HG02885 (cell line): Measurements from ENCODE around the gene HERPUD1.
"Not testable (repeated sequence)": the region's sequence is repeated elsewhere in the genome, so short reads cannot be mapped to it uniquely, and the experiment has no call there.

Experiments
- ATAC-seq: cut with Tn5 transposase; IDR thresholded peaks from one replicate; pipeline ENCODE4 v1.9.1; 2021; ENCODE audit warnings: mild to moderate bottlenecking; ENCODE audit not compliant: unreplicated experiment, poor library complexity

The HERPUD1 gene, protein sequence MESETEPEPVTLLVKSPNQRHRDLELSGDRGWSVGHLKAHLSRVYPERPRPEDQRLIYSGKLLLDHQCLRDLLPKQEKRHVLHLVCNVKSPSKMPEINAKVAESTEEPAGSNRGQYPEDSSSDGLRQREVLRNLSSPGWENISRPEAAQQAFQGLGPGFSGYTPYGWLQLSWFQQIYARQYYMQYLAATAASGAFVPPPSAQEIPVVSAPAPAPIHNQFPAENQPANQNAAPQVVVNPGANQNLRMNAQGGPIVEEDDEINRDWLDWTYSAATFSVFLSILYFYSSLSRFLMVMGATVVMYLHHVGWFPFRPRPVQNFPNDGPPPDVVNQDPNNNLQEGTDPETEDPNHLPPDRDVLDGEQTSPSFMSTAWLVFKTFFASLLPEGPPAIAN

GRCh38 chr16:56931892-56932720, at the start of gene HERPUD1:
TSS of gene HERPUD1 (plus strand) at chr16:56932142. CDS start at chr16:56932245, 103 bp downstream.
- ATAC-seq: peak; percentile 91

DNA sequence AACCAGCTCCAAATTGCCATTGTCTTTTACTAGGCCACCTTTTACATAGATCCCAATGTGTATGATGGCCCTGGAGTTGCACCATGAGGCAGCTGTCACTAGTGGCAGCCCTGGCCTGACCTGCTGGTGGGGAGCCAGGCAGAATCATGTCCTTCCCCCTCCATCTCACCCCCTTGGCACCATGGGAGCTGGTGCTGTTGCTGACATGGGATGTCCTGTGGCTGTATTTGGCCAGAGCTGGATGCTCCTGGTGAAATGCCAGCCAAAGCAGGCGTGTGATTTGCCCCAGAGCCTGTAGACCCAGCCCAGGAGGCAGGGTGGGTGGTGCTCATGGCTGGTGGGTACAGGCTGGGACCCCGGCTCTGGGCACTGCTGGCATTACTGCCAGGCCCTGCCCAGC, 48.4 kb upstream of the HERPUD1 start:
- ATAC-seq: no peak

GRCh38 chr16:56884026-56884582, 47.8 kb upstream of the HERPUD1 start:
- ATAC-seq: no peak

DNA sequence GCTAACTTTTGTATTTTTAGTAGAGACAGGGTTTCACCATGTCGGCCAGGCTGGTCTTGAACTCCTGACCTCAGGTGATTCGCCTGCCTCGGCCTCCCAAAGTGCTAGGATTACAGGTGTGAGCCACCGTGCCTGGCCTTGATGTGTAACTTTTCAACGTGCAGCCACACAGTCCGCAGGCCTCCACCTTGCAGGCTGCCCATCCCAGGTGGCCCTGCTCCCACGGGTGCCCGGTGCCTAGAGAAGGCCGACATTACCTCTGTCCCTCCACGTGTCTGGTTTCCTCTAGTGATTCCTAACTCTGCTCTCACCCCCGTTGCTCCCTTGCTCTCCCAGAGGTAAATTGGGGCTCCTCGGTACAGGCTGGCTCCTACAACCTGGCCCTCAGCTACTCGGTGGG, 47.0 kb upstream of the HERPUD1 start:
- not testable (repeated sequence) for ATAC-seq

- no peak for ATAC-seq
Observed at GRCh38 chr16:56885446-56886162, 46.3 kb upstream of the HERPUD1 start.

- ATAC-seq: no peak
Observed at GRCh38 chr16:56886296-56886695, 45.6 kb upstream of the HERPUD1 start.

- no peak for ATAC-seq
Observed at GRCh38 chr16:56886826-56887225, 45.1 kb upstream of the HERPUD1 start.

DNA sequence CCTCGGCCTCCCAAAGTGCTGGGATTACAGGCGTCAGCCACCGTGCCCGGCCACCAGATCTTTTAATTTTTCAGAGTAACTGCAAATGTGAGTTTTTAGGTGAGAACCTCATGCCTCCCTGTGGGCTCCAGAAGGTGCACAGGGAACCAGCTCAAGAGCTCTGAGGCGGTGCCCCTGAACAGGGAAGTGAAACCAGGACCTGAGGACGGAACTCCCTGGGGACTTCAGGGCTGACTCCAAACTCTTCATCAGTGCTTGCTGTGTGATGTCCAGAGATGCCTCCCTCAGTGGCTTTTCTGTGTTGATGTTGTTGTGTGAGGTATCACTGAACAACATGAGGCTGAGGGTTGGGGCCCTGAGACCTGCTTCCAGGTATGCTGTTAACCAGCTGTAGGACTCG, 43.1 kb upstream of the HERPUD1 start:
- peak; percentile 82 for ATAC-seq

GRCh38 chr16:56889206-56889605, 42.7 kb upstream of the HERPUD1 start:
- ATAC-seq: peak; percentile 34

DNA sequence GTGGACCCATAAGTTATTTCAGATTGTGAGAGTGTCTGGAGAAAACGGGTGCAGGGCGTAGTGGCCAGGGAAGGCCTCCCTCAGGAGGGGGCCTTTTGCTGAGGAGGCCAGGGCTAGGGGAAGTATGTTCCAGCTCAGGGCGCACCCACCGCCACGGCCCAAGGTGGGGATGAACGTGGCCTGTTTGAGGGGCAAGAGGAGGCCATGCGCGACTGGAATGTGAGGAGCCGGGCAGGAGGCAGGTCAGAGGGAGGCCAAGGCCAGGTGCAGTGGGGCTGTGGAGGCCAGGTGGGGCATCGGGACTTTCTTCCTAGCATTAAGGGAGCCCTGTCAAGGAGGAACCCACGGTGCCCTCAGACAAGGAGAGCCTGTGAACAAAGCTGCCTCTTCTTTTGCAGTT, 40.3 kb upstream of the HERPUD1 start:
- ATAC-seq: no peak

DNA sequence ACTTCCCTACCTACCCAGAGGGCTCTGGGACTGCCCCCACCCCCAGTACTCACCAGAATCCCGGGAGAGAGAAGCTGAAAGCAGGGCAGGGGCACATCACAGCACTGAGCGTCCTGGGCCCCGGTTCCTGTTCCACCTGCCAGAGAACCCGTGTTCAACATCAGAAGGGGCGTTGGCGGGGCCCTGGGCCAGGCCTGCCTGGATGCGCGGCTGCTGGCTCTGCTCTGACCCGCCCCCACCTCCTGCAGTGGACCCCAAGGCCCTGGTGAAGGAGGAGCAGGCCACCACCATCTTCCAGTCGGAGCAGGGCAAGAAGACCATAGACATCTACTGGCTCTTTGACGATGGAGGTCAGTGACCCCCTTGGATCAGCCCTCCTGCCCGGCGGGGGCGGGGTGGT, 39.2 kb upstream of the HERPUD1 start:
- ATAC-seq: no peak

DNA sequence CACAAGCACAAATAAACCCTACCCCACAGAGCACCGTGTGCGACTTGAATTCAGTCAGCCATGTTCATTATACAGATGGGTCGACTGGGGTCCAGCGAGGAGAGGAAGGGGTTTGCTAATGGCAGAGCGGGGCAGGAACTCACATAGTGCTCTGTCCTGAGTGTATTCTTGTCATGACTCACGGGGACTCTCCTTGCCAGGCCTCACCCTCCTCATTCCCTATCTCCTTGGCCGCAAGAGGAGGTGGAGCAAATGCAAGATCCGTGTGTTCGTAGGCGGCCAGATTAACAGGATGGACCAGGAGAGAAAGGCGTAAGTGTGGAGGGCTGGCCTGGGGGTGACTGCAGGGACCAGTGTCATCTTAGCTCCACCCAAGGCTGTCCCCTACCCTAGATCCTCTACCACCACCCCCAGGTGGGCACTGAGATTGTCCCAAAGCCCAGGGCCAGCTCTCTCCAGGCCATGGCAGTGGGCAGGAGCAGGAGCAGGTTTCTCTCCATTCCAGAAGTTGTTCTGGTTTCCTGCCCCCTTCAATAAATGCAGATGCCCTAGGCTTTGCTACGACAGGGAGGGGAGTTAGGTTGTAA, 37.5 kb upstream of the HERPUD1 start:
- no peak for ATAC-seq

DNA sequence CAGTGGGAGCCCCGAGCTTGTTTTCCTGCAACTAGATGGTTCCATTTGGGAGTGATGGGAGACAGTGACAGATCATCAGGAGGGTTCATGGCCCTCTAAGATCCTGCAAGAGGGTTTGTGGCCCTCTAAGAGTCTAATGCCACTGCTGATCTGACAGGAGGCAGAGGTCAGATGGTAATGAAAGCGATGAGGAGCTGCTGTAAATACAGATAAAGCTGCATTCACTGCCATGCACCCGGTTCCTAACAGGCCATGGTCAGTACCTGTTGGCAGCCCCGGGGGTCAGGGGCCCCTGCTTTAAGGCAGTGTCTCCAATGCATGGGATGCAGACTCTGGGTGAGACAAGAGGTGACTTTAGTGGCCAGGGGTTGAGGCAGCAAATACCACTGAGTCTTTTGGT, 36.1 kb upstream of the HERPUD1 start:
- no peak for ATAC-seq

- ATAC-seq: no peak
Observed at GRCh38 chr16:56896244-56896643, 35.7 kb upstream of the HERPUD1 start.

DNA sequence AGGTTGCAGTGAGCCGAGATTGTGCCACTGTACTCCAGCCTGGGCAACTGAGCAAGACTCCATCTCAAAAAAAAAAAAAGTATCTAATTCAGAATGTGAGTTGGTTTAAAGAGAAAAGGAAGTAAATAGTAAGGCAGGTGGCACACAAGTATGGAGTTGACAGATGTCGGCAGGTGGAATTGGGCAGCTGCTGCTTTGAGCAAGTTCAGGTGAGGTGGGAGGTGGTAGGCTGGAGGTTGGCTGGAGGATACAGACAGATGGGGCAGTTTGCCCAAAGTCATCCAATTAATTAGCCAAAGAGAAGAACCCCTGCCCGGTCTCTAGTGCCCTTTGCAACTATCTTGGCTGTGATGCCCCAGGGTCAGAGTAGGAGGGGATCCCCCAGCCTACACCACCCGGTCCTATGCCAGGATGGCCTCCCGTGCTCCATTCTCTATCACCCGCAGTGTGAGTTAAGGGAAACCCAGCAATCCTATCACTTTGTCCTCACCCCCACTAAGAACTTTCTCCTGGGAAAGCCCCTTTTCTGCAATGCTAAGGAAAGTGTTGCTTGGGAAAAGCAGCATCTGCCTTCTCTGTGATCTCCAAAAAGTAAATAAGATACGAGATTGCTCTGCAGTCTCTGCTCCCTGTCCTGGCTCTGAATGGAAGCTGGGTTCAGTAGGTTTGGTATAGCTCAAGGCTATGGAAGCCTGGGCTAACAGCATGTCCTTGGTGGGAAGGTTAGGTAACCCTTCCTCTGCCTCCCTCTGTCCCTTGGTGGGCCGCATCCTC, 34.7 kb upstream of the HERPUD1 start:
- no peak for ATAC-seq

- peak; percentile 82 for ATAC-seq
Observed at GRCh38 chr16:56898847-56899246, 33.1 kb upstream of the HERPUD1 start.

DNA sequence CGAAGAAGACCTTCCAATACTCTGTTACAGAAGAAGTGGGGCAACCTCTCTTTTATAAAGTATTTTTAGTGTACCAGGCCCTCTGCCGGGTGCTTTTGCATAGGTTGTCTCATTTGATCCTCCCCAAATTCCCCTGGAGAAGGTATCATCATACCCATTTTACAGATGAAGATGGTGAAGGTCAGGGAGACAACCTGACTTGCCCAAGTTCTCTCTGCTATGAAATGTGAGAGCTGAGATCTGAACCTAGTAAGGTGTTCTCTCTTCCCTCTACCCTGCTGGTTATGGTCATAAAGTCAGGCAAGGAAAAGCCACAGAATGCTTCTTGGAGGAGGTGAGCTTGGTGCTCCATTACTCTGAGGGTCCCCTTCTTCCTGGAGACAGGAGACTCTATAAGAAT, 28.1 kb upstream of the HERPUD1 start:
- no peak for ATAC-seq

DNA sequence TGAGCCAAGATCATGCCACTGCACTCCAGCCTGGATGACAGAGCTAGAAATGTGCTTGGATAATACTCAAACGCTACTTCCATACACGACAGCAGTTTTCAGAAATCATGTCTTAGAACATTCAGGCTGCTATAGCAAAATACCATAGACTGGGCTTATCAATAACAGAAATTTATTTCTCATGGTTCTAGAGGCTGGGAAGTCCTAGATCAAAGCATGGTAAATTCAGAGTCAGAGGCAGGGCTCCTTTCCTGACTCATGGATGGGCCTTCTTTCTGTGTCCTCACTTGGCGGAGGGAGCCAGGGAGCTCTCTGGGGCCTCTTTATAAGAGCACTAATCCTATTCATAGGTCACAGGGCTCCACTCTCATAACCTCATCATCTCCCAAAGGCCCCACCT, 24.5 kb upstream of the HERPUD1 start:
- no peak for ATAC-seq

DNA sequence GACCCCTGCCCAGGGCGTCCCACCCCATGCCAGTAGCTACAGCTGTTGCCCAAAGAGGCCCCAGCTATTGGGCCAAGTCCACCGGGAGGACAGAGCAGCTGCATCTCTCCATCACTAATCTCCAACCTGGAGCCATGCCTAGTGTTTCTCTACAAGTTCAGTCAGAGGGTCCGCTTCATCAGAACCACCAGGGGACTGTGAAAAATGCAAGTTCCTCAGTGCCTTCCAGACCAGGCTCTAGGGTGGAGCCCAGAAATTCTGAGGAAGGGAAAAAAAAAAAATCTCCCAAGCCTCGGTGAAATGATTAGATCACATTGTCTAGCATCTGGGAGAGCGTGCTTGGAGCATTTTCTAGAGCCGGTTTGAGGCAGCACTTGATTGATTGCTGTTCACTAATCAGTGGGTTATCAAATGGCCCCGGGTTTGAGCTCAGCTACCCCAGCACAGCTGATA, 22.4 kb upstream of the HERPUD1 start:
- ATAC-seq: no peak
